ENCODE results near the gene GNB1L. TPM values are rescaled to one million over a fixed set of nuclear protein-coding genes. Genes with fewer than 3 reads are reported as not detected.
A peak's percentile ranks its signal among the peaks of the same experiment; 100 is the strongest.

Gene GNB1L
- total RNA-seq, 1 donor from 2014 or later: 7.0 TPM

GRCh38 chr22:19853058-19853878 is 1.4 kb downstream of the GNB1L start:
- H3K36me3 ChIP-seq (ENCODE audit: control insufficient read depth, insufficient read depth, low read length): peaks cover 3% of the 10 kb centered on the region
- H3K27me3 ChIP-seq (ENCODE audit: control insufficient read depth, insufficient read depth, low read length): no peaks in the 10 kb centered on the region
- TF ChIP-seq CTCF (IDR thresholded peaks at IDR 0.05; ENCODE audit: insufficient read depth, low read length, poor library complexity, severe bottlenecking): no peak
- DNase-seq (ENCODE audit: low read depth): no peak
- peak overlapping the region; percentile 83 for H3K4me3 ChIP-seq (ENCODE audit: low read depth, low read length)

- Histone ChIP-seq H3K4me3 (ENCODE audit: low read depth, low read length) (no peak overlapping the region), H3K27me3 (ENCODE audit: control insufficient read depth, insufficient read depth, low read length) (no peaks in the 10 kb centered on the region), H3K36me3 (ENCODE audit: control insufficient read depth, insufficient read depth, low read length) (peaks cover 3% of the 10 kb centered on the region)
- no peak for TF ChIP-seq CTCF (IDR thresholded peaks at IDR 0.05; ENCODE audit: insufficient read depth, low read length, poor library complexity, severe bottlenecking)
- DNase-seq (ENCODE audit: low read depth): no peak
These were observed 2.4 kb downstream of the GNB1L start for GRCh38 chr22:19852177-19852781.

- no peak for DNase-seq (ENCODE audit: low read depth)
- no peak for TF ChIP-seq CTCF (IDR thresholded peaks at IDR 0.05; ENCODE audit: insufficient read depth, low read length, poor library complexity, severe bottlenecking)
- H3K36me3 ChIP-seq (ENCODE audit: control insufficient read depth, insufficient read depth, low read length): peaks cover 3% of the 10 kb centered on the region
- no peaks in the 10 kb centered on the region for H3K27me3 ChIP-seq (ENCODE audit: control insufficient read depth, insufficient read depth, low read length)
- H3K4me3 ChIP-seq (ENCODE audit: low read depth, low read length): no peak overlapping the region
These were observed 3.1 kb downstream of the GNB1L start for GRCh38 chr22:19851291-19852176.

GRCh38 chr22:19850763-19851109 is 3.9 kb downstream of the GNB1L start:
- no peak overlapping the region for H3K4me3 ChIP-seq (ENCODE audit: low read depth, low read length)
- DNase-seq (ENCODE audit: low read depth): no peak
- no peak for TF ChIP-seq CTCF (IDR thresholded peaks at IDR 0.05; ENCODE audit: insufficient read depth, low read length, poor library complexity, severe bottlenecking)
- peaks cover 3% of the 10 kb centered on the region for H3K36me3 ChIP-seq (ENCODE audit: control insufficient read depth, insufficient read depth, low read length)
- H3K27me3 ChIP-seq (ENCODE audit: control insufficient read depth, insufficient read depth, low read length): no peaks in the 10 kb centered on the region

GRCh38 chr22:19849835-19850762 is 4.6 kb downstream of the GNB1L start:
- H3K27me3 ChIP-seq (ENCODE audit: control insufficient read depth, insufficient read depth, low read length): no peaks in the 10 kb centered on the region
- no peak for DNase-seq (ENCODE audit: low read depth)
- TF ChIP-seq CTCF (IDR thresholded peaks at IDR 0.05; ENCODE audit: insufficient read depth, low read length, poor library complexity, severe bottlenecking): no peak
- peaks cover 3% of the 10 kb centered on the region for H3K36me3 ChIP-seq (ENCODE audit: control insufficient read depth, insufficient read depth, low read length)
- no peak overlapping the region for H3K4me3 ChIP-seq (ENCODE audit: low read depth, low read length)
